Tibial artery (tissue), 4 donors: Measurements from ENCODE around the gene NR4A1.
"Not testable (repeated sequence)": the region's sequence is repeated elsewhere in the genome, so short reads cannot be mapped to it uniquely, and the experiment has no call there.

Source experiments
- DNase-seq, 2 donors: peaks; one replicate each; pipeline ENCODE4 v3.0.0-alpha.2; 2019
- H3K27ac ChIP-seq, 2 donors: fragments of 200-600 bp; sonication (generic) in 1 of 2; 1 replicate in 1 of 2; 2 replicates in 1 of 2; pipeline ENCODE4 v1.5.1; 2018 to 2019; ENCODE audit warnings: mild to moderate bottlenecking in 1 of 2
- H3K27me3 ChIP-seq, 2 donors: fragments of 200-600 bp; sonication (generic) in 1 of 2; one replicate each; pipeline versions ENCODE4 v1.5.1 to v1.6.0; 2016 to 2019
- H3K36me3 ChIP-seq, 3 donors: fragments of 200-600 bp; sonication (generic) in 2 of 3; one replicate each; pipeline ENCODE4 v1.5.1; 2016 to 2019; ENCODE audit warnings: mild to moderate bottlenecking in 2 of 3
- H3K4me1 ChIP-seq, 4 donors: fragments of 200-600 bp; sonication (generic) in 2 of 4; 1 replicate in 3 of 4; 2 replicates in 1 of 4; pipeline ENCODE4 v1.5.1; 2016 to 2019
- H3K4me3 ChIP-seq, 2 donors: fragments of 200-600 bp; sonication (generic) in 1 of 2; 1 replicate in 1 of 2; 2 replicates in 1 of 2; pipeline ENCODE4 v1.5.1; 2018 to 2019; ENCODE audit warnings: mild to moderate bottlenecking in 2 of 2
- H3K9me3 ChIP-seq, 3 donors: fragments of 200-600 bp; sonication (generic) in 1 of 3; one replicate each; pipeline ENCODE4 v1.5.1; 2016 to 2019
- intact Hi-C: fragments of 100-400 bp; cut with DNase I; formaldehyde crosslinking; loops from one replicate; pipeline ENCODE4 v1.15.0; 2023; ENCODE audit warnings: low total_unique reads
- TF ChIP-seq, protein P1 (sequence below), 2 experiments: fragments of 200-600 bp in 1 of 2; fragments of 450-650 bp in 1 of 2; IDR thresholded peaks; one replicate each; pipeline ENCODE4 v1.5.1; 2017 to 2019; ENCODE audit warnings: antibody characterized with exemption in 2 of 2, mild to moderate bottlenecking in 1 of 2, moderate library complexity in 1 of 2

Gene NR4A1

DNA sequence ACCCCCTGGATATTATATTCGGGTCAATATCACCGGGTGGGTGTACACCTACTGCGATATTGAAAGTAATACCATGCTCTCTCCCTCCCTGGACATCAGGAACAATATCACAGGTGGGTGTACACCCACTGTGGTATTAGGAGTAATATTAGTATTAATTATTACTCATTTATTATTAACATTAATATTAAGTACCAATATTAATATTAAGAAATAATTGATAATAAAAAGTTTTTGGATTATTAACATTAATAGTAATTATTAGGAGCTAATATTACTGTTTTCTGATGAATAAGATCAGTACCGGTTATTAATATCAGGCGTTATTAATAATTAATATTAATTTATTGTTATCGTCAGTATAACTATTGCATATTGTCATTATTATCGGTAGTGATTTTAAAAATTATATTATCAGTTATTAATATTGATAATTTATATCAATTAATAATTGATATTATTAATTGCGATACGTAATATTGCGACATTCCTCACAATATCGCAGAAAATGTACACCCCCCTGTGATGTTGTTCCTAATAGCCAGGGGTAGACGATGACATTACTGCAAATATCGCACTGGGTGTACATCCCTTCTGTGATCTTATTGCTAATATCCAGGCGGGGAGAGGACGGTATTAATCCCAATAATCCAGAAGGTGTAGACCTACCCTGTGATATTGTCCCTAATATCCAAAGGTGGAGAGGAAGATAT is 45.2 kb downstream of the NR4A1 start:
- Histone ChIP-seq H3K4me1 (no peaks in the 10 kb centered on the region), H3K36me3 (no peaks in the 10 kb centered on the region), H3K27me3 (peaks cover 0 to 30% of the 10 kb centered on the region in 2 donors), H3K9me3 (no peaks in the 10 kb centered on the region), H3K27ac (no peak overlapping the region), H3K4me3 (no peak overlapping the region)
- intact Hi-C loops: no loop called here
- DNase-seq: no peak
- TF ChIP-seq, protein P1, sequence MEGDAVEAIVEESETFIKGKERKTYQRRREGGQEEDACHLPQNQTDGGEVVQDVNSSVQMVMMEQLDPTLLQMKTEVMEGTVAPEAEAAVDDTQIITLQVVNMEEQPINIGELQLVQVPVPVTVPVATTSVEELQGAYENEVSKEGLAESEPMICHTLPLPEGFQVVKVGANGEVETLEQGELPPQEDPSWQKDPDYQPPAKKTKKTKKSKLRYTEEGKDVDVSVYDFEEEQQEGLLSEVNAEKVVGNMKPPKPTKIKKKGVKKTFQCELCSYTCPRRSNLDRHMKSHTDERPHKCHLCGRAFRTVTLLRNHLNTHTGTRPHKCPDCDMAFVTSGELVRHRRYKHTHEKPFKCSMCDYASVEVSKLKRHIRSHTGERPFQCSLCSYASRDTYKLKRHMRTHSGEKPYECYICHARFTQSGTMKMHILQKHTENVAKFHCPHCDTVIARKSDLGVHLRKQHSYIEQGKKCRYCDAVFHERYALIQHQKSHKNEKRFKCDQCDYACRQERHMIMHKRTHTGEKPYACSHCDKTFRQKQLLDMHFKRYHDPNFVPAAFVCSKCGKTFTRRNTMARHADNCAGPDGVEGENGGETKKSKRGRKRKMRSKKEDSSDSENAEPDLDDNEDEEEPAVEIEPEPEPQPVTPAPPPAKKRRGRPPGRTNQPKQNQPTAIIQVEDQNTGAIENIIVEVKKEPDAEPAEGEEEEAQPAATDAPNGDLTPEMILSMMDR (IDR thresholded peaks at IDR 0.05): no peak

DNA sequence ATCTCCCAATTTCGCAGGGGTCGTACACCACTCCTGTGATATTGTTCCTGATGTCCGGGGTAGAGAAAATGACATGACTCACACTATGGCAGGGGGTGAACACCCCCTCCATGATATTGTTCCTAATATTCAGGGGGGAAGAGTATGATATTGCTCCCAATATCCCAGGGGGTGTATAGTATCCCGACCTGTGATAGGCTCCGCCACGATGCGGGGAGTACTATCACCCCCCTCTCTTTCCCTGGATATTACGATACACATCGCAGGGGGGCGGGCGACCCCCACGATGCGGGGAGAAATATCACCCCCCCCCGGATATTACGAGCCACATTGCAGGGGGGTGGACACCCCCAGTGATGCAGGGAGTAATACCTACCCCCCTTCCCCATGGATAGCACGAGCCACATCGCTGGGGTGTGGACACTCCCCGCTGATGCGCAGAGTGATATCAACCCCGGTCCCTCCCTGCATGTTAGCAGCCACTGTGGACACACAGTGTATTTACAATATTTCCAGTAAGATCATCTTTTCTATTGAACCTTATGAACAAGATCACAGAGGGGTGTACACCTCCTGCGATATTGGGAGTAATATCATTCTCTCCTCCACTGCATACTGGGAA is 45.9 kb downstream of the NR4A1 start:
- Histone ChIP-seq H3K36me3 (no peaks in the 10 kb centered on the region), H3K4me3 (no peak overlapping the region), H3K27ac (no peak overlapping the region), H3K27me3 (peaks cover 0 to 34% of the 10 kb centered on the region in 2 donors), H3K4me1 (no peaks in the 10 kb centered on the region), H3K9me3 (no peaks in the 10 kb centered on the region)
- DNase-seq: no peak
- TF ChIP-seq, protein P1 (IDR thresholded peaks at IDR 0.05): no peak
- intact Hi-C loops: no loop called here

DNA sequence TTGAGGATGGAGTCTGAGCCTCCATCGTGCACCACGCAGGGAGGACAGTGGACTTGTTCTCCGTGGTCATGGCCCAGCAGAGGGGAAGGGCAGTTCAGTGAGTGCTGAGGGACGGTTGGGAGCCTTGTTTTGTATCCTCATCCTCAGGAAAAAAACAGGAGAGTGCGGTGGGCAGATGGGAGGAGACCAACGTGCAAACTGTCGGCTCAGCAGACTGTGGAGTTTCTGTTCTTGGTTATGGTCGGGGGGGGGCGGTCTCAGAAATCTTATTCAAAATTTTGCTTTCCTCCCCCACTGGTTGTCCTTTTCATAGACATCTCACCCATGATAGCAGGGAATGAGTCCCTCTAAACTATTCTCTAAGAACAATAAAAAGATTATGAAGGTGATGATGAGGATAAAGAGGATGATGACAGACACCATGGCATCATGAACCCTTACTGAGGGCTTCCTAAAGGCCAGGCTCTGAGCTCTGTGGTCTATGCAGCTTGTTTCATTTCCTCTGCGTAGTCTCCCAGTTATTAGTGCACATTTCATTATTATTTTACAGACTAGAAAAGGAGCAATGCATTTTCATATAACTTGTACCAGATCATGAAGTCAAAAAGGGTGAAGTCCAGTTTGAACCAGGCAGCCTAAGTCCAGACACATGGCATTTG is 53.3 kb downstream of the NR4A1 start:
- intact Hi-C loops, DNase-seq, H3K27ac ChIP-seq, H3K4me3 ChIP-seq, H3K36me3 ChIP-seq, H3K9me3 ChIP-seq, H3K4me1 ChIP-seq: not testable (repeated sequence)
- H3K27me3 ChIP-seq: peaks cover 0 to 41% of the 10 kb centered on the region in 2 donors
